A673 (cell line): Measurements from ENCODE around the gene PCDHA13.

ENCODE experiments used
- EZH2 ChIP-seq: fragments of 200-600 bp; sonication (generic); IDR thresholded peaks from 2 replicates; pipeline ENCODE4 v1.6.1; 2017; ENCODE audit warnings: borderline replicate concordance, low read depth, mild to moderate bottlenecking, mixed read lengths, antibody characterized with exemption, low read length; ENCODE audit not compliant: poor library complexity, severe bottlenecking
- TF ChIP-seq, protein P1 (sequence below): fragments of 300-800, 200-600 bp; sonication (generic); conservative IDR thresholded peaks from 2 replicates; pipeline ENCODE4 v1.5.1; 2017; ENCODE audit warnings: low read depth, mild to moderate bottlenecking, antibody characterized with exemption, low read length, moderate library complexity, mixed read lengths

DNA sequence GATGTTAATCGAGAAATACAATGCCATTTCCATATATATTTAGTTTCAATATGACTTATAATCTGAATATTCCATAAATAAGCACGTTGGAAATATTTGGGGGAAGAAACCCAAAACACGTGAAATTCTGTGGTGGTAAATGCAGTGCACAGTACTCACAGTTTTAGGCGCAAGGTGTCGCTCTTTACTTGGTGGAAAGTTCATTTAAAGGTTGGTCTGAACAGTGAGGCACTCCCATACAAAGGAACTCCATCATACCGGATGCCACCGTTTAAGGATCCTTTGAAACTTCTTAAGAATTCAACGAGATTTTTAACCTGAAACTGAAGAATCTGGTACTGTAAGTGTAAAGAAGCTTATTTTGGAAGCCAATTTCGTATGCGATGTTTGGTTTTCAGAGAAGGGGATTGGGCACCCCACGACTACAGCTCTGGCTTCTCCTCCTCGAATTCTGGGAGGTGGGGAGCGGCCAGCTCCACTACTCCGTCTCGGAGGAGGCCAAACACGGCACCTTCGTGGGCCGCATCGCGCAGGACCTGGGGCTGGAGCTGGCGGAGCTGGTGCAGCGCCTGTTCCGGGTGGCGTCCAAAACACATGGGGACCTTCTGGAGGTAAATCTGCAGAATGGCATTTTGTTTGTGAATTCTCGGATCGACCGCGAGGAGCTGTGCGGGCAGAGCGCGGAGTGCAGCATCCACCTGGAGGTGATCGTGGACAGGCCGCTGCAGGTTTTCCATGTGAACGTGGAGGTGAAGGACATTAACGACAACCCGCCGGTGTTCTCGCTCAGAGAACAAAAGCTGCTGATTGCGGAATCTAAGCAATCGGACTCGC is 13.0 kb upstream of the PCDHA13 start, which contains the start of gene PCDHA11:
- TF ChIP-seq, protein P1, sequence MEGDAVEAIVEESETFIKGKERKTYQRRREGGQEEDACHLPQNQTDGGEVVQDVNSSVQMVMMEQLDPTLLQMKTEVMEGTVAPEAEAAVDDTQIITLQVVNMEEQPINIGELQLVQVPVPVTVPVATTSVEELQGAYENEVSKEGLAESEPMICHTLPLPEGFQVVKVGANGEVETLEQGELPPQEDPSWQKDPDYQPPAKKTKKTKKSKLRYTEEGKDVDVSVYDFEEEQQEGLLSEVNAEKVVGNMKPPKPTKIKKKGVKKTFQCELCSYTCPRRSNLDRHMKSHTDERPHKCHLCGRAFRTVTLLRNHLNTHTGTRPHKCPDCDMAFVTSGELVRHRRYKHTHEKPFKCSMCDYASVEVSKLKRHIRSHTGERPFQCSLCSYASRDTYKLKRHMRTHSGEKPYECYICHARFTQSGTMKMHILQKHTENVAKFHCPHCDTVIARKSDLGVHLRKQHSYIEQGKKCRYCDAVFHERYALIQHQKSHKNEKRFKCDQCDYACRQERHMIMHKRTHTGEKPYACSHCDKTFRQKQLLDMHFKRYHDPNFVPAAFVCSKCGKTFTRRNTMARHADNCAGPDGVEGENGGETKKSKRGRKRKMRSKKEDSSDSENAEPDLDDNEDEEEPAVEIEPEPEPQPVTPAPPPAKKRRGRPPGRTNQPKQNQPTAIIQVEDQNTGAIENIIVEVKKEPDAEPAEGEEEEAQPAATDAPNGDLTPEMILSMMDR = peak; percentile 81
- TF ChIP-seq EZH2 = no peak
